Fibroblast of upper back skin (primary cell): ENCODE data around the gene MMADHC.
A peak's percentile ranks its signal among the peaks of the same experiment; 100 is the strongest.
"Not testable (repeated sequence)": the region's sequence is repeated elsewhere in the genome, so short reads cannot be mapped to it uniquely, and the experiment has no call there.

Source experiments
- DNase-seq: peaks from one replicate; pipeline ENCODE4 v3.0.0-alpha.2; 2013

The MMADHC gene

GRCh38 chr2:149594411-149594810 is 6.8 kb upstream of the MMADHC start:
- no peak for DNase-seq

DNA sequence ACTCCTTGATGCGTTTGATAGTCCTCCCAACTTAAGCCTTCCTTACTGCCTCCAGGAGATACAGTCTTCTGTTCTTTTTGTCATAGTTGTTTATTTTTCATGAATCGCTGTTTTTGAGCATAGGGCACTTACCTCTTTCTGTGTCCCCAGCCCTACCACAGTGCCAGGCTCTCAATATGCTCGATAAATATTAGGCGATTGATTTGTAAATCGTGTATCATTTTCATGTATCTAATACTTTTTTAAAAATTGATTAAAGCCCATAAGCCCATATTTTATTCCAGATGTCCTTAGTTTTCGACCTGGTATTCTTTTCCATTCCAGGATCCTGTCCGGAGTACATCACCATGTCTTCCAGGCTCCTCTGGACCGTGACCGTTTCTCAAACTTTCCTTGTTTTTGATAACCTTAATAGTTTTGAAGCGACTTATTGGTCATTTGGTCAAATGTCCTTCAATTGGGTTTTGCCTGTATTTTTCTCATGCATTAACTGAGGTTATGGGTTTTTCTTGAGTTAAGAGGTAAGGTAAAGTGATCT is 444 bp upstream of the MMADHC start:
- DNase-seq, result no peak

DNA sequence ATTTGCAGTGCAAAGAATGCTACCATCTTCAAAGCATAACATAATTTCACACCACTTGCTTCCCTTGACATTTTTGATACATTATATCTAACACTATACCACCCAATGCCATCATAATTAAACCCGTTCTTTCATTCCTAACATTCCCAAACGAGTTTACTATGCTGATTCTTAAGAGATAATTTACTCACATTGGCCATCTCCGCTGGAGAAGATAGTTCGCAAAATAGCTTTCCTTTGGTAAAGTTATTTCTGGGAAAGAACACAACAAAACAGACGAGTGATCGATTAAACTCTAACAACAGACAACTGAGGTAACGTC is 716 bp downstream of the MMADHC start:
- no peak for DNase-seq

DNA sequence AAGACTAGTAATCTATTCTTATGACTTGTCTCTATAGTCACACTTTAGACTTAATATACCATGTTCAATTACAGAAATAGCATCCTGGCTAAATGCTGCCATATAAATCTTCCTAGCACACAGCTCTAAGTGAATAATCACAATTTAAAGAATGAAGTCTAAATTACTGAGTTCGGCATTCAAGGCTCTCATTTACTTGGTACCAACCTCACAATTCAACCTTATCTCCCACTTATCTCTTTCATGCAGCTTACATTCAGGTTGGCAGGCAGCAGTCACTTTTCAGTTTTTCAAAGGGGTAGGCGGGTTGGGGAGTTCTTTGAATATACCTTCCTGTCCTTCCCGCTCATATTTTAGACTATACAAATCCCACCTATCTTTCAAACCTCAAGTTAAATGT is 1.5 kb downstream of the MMADHC start:
- DNase-seq, result no peak

GRCh38 chr2:149585166-149585885 is 2.2 kb downstream of the MMADHC start:
- no peak for DNase-seq

GRCh38 chr2:149579972-149580882 is 7.3 kb downstream of the MMADHC start:
- peak; percentile 68 for DNase-seq

DNA sequence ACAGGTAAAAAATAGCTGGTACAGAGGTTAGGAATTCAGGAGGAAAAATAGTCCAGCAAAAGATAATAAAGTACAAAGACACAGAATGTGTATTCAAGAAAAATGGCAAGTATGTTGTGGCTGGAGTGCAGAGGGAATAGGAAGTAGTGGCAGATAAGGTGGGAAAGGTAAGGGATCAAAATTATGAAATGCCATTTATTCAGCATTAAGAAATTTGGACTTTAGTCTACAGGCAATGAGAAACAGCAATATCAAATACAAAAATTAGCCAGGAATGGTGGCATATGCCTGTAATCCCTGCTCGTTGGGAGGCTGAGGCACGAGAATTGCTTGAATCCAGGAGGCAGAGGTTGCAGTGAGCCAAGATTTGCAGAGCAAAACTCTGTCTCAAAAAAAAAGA is 10.3 kb downstream of the MMADHC start:
- no peak for DNase-seq

DNA sequence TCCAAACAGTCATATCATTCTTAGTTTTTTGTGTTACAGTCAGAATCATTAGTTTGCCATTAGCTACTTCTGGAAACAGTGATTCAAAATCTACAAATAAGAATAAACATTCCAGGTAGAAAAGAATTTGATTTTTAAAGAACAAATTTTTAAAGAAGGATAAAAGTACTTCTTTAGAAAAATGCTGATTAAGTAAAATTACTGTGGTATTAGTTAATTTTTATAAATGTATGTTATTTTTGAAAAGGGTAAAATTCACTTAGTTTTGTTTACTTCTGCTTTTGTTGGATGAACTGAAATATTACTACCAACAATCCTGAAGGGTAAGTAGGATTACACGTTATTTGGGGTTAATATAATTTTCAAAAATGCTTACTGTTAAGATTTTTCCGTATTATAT is 11.8 kb downstream of the MMADHC start:
- DNase-seq, result no peak

GRCh38 chr2:149575277-149575676 is 12.3 kb downstream of the MMADHC start:
- no peak for DNase-seq

DNA sequence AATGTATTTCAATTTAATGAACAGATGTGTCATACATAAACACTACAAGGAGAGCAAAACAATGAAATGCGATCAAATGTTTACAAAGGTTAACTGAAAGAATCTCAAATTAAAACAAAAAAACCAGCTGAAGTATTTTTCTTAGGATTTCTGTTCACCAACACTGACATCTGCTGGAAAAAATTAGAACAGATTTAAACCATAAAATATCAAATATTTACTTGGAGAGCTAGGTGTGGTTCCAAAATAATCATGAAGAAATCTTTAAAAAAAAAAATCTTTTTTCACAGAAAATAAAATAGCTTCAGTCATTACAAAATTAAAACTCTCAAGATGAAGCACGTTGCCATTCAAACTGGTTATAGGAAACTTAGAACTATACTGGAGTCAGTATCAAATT is 13.8 kb downstream of the MMADHC start:
- DNase-seq, result no peak

GRCh38 chr2:149572102-149572953 is 15.2 kb downstream of the MMADHC start:
- DNase-seq, result no peak

DNA sequence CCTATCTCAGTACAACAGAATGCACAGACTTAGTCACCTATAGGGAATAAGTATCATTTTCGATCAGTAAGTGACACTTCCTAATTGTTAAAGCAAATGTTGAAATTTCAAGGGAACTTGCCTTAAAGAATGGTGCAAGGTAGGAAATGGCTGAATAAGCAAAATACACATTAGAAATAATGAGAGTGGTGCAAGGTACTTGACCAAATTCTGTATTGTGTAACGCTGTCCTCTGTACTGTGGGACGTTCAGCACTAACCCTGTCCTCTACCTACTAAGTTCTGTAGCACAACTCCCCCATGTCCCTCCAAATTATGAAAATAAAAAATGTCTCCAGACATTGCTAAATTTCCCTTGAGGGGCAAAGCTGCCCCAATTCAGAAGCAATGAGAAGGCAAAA is 19.4 kb downstream of the MMADHC start:
- DNase-seq, result no peak

DNA sequence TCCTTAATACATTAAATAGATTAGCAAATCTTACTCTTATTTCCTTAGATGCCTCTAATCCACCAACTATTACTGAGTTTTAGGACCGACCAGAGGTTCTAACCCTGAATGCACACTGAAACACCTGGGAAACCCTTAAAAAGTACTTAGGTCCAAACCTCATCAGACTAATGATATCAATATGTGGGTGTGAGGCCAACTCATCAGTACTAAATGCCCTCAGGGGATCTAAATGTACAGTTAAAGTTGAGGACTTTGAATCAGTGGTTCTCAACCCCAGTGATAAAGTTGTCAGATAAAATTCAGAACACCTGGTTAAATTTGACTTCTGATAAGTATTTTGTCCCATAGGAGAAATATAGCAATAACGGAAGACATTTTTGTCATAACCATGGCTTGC is 20.9 kb downstream of the MMADHC start:
- DNase-seq, result no peak

DNA sequence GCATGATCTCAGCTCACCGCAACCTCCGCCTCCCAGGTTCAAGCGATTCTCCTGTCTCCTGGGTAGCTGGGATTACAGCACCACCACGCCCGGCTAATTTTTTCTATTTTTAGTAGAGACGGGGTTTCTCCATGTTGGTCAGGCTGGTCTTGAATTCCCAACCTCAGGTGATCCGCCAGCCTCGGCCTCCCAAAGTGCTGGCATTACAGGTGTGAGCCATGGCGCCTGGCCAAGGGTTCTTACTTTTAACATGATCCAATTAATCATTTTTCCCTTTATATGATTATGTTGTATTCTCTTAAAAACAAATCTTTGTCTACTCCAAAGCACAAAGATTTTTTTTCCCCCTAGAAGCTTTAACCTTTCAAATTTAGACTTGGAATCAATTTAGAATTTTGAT is 21.9 kb downstream of the MMADHC start:
- not testable (repeated sequence) for DNase-seq

GRCh38 chr2:149564983-149565382 is 22.6 kb downstream of the MMADHC start:
- no peak for DNase-seq

DNA sequence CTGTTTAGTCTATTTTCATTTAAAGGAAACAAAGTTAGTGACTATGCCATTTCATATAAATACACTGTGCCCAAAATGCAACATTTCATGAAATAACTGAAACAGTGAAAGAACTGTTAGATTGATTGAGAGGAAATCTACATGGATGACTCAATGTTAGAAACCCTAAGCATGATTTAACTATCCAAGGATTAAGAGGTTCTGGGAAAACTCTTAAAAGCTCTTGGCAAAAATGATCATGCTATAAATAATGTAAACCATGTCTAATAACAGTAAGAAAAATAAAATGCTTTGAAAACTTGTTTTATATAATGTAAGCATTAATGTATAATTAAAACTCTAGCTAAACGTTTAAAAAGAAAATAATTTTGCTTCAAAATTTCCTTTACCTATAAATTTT is 23.5 kb downstream of the MMADHC start:
- DNase-seq, result peak; percentile 14

GRCh38 chr2:149562324-149562723 is 25.3 kb downstream of the MMADHC start:
- peak; percentile 6 for DNase-seq

GRCh38 chr2:149561309-149561926 is 26.2 kb downstream of the MMADHC start:
- DNase-seq, result peak; percentile 40

- DNase-seq, result no peak
Observed at GRCh38 chr2:149559341-149560068, 28.1 kb downstream of the MMADHC start.

DNA sequence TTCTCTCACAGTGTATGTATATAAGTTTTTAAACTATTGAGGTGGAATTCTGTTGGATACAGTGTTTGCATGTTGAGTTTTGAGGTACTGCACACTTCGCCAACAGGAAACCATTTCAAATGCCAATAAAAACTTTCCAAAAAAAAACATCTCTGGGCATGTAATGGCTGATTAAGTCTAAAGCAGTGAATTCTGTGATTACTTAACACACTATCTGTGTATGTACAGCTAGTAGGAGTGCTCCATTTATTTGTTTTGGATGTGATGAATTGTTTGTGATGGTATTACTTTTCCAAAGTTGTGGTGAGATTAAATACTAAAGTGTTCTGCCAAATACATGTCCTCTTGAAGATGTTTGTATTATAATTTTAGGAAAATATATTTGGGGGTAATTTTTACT is 31.1 kb downstream of the MMADHC start:
- no peak for DNase-seq

GRCh38 chr2:149552830-149553229 is 34.7 kb downstream of the MMADHC start:
- no peak for DNase-seq

DNA sequence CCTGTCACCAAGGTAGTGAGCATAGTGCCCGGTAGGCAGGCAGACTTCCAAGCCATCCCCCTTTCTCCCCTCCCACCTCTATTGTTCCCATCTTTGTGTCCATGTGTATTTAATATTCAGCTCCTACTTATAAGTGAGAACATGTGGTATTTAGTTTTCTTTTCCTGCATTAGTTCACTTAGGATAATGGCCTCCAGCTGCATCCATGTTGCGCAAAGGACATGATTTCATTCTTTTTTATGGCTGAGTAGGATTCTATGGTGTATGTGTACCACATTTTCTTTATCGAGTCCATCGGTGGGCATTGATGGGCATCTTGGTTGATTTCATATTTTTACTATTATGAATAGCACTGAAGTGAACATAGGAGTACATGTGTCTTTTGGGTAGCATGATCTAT is 35.3 kb downstream of the MMADHC start:
- DNase-seq, result no peak
